Esophagus squamous epithelium (tissue), 4 donors: Measurements from ENCODE around the gene IER2.

Experiments used
- POLR2A ChIP-seq, 4 donors: fragments of 450-650 bp; IDR thresholded peaks; one replicate each; pipeline ENCODE4 v1.6.1; 2017; ENCODE audit warnings: antibody characterized with exemption in 4 of 4, mild to moderate bottlenecking in 4 of 4, moderate library complexity in 3 of 4
- TF ChIP-seq, protein P1 (sequence below), 6 experiments: fragments of 450-650 bp in 4 of 6; fragments of 200-600 bp in 2 of 6; sonication (generic) in 2 of 6; IDR thresholded peaks; one replicate each; pipeline ENCODE4 v1.5.1; 2016 to 2019; ENCODE audit warnings: antibody characterized with exemption in 6 of 6, mild to moderate bottlenecking in 4 of 6, moderate library complexity in 4 of 6

- TF ChIP-seq POLR2A (IDR thresholded peaks at IDR 0.05), result no peak
- TF ChIP-seq, protein P1, sequence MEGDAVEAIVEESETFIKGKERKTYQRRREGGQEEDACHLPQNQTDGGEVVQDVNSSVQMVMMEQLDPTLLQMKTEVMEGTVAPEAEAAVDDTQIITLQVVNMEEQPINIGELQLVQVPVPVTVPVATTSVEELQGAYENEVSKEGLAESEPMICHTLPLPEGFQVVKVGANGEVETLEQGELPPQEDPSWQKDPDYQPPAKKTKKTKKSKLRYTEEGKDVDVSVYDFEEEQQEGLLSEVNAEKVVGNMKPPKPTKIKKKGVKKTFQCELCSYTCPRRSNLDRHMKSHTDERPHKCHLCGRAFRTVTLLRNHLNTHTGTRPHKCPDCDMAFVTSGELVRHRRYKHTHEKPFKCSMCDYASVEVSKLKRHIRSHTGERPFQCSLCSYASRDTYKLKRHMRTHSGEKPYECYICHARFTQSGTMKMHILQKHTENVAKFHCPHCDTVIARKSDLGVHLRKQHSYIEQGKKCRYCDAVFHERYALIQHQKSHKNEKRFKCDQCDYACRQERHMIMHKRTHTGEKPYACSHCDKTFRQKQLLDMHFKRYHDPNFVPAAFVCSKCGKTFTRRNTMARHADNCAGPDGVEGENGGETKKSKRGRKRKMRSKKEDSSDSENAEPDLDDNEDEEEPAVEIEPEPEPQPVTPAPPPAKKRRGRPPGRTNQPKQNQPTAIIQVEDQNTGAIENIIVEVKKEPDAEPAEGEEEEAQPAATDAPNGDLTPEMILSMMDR (IDR thresholded peaks at IDR 0.05), result no peak
Observed at GRCh38 chr19:13104848-13105711, 45.1 kb upstream of the IER2 start.
